Testis (tissue), 3 donors: ENCODE results near the gene TTLL7. TPM values are rescaled to one million over a fixed set of nuclear protein-coding genes. Genes with fewer than 3 reads are reported as not detected.

Experiments
- DNase-seq: peaks from one replicate; pipeline ENCODE4 v3.0.0-alpha.2; 2019
- H3K27ac ChIP-seq, 2 donors: fragments of 200-600 bp; sonication (generic); one replicate each; pipeline ENCODE4 v1.5.1; 2019
- H3K27me3 ChIP-seq: fragments of 200-600 bp; sonication (generic); one replicate; pipeline ENCODE4 v1.5.1; 2019
- H3K36me3 ChIP-seq: fragments of 200-600 bp; sonication (generic); one replicate; pipeline ENCODE4 v1.5.1; 2017; ENCODE audit warnings: low read depth; ENCODE audit errors: missing control alignments
- H3K4me1 ChIP-seq: fragments of 200-600 bp; sonication (generic); one replicate; pipeline ENCODE4 v1.5.1; 2019
- H3K4me3 ChIP-seq, 2 donors: fragments of 200-600 bp; sonication (generic); one replicate each; pipeline ENCODE4 v1.5.1; 2017 to 2019
- H3K9me3 ChIP-seq: fragments of 200-600 bp; sonication (generic); one replicate; pipeline ENCODE4 v1.5.1; 2017
- CTCF ChIP-seq, 3 experiments: fragments of 450-650 bp in 2 of 3; fragments of 200-600 bp in 1 of 3; sonication (generic) in 1 of 3; IDR thresholded peaks; one replicate each; pipeline ENCODE4 v1.5.1; 2016 to 2019; ENCODE audit warnings: antibody characterized with exemption in 3 of 3, mild to moderate bottlenecking in 2 of 3, moderate library complexity in 1 of 3
- POLR2A ChIP-seq: fragments of 450-650 bp; IDR thresholded peaks from one replicate; pipeline ENCODE4 v1.6.1; 2017; ENCODE audit warnings: antibody characterized with exemption, mild to moderate bottlenecking, moderate library complexity
- WGBS, 2 donors: methylation state at CpG; one replicate each; pipeline ENCODE4 v1.1.5; 2018; 5-methylcytosine and 5-hydroxymethylcytosine counted together
- intact Hi-C: fragments of 100-400 bp; cut with DNase I; formaldehyde crosslinking; loops from one replicate; pipeline ENCODE4 v1.15.1; 2023; ENCODE audit warnings: low total_unique reads
- polyA plus RNA-seq: library from polyadenylated mRNA; stranded (reverse); fragments of 350-450 nt; fragmentation: Illumina TruSeq; extraction: RNeasy Lipid Tissue Mini Kit (QIAGEN cat#74804); gene quantifications from one replicate; pipeline ENCODE4 v1.2.3, GENCODE V29; 2014; ENCODE audit warnings: low read depth, low replicate concordance; ENCODE audit not compliant: insufficient read depth
- total RNA-seq, 2 donors: library from RNA; depleted of rRNA; stranded (reverse); fragments of >200 nt; gene quantifications; one replicate each; pipeline ENCODE4 v1.2.3, GENCODE V29; 2016

Gene TTLL7
- total and polyA plus RNA-seq, 3 donors from 2014 or later, result 22.4 to 35.2 (median 28.6) TPM

DNA sequence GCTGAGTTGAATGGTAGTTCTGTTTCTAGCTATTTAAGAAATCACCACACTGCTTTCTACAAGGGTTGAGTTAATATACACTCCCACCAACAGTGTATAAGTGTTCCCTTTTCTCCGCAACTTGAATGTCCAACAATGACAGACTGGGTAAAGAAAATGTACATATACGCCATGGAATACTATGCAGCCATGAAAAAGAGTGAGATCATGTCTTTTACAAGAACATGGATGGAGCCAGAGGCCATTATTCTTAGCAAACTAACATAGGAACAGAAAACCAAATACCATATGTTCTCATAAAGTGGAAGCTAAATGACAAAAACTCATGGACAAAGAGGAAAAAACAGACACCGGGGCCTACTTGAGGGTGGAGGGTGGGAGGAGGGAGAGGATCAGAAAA is 14.8 kb upstream of the TTLL7 start:
- WGBS, 2 donors, result 78 to 98% methylated on average over 3 of the region's 3 CpGs
- intact Hi-C loops, result no loop called here
- H3K4me1 ChIP-seq, result no peaks in the 10 kb centered on the region
- no peaks in the 10 kb centered on the region for H3K27me3 ChIP-seq
- no peak for TF ChIP-seq POLR2A
- no peak for TF ChIP-seq CTCF (IDR thresholded peaks at IDR 0.05)
- H3K4me3 ChIP-seq, result no peak overlapping the region
- H3K9me3 ChIP-seq, result no peaks in the 10 kb centered on the region
- DNase-seq, result no peak
- no peaks in the 10 kb centered on the region for H3K36me3 ChIP-seq
- H3K27ac ChIP-seq, result no peak overlapping the region

GRCh38 chr1:84012018-84012417 is 13.1 kb upstream of the TTLL7 start:
- H3K36me3 ChIP-seq, result no peaks in the 10 kb centered on the region
- intact Hi-C loops, result no loop called here
- H3K4me3 ChIP-seq, result no peak overlapping the region
- DNase-seq, result no peak
- no peaks in the 10 kb centered on the region for H3K9me3 ChIP-seq
- WGBS, 2 donors, result 91 to 96% methylated on average over 3 of the region's 3 CpGs
- no peaks in the 10 kb centered on the region for H3K4me1 ChIP-seq
- no peak for TF ChIP-seq POLR2A
- TF ChIP-seq CTCF (IDR thresholded peaks at IDR 0.05), result no peak
- no peaks in the 10 kb centered on the region for H3K27me3 ChIP-seq
- H3K27ac ChIP-seq, result no peak overlapping the region

- no peak overlapping the region for H3K4me3 ChIP-seq
- no peak overlapping the region for H3K27ac ChIP-seq
- intact Hi-C loops, result no loop called here
- H3K9me3 ChIP-seq, result no peaks in the 10 kb centered on the region
- H3K27me3 ChIP-seq, result no peaks in the 10 kb centered on the region
- WGBS, 2 donors, result 64 to 79% methylated on average over 1 of the region's 1 CpG
- H3K36me3 ChIP-seq, result no peaks in the 10 kb centered on the region
- no peak for DNase-seq
- no peaks in the 10 kb centered on the region for H3K4me1 ChIP-seq
- no peak for TF ChIP-seq POLR2A
- no peak for TF ChIP-seq CTCF (IDR thresholded peaks at IDR 0.05)
These were observed 11.2 kb upstream of the TTLL7 start for GRCh38 chr1:84010136-84010535.

DNA sequence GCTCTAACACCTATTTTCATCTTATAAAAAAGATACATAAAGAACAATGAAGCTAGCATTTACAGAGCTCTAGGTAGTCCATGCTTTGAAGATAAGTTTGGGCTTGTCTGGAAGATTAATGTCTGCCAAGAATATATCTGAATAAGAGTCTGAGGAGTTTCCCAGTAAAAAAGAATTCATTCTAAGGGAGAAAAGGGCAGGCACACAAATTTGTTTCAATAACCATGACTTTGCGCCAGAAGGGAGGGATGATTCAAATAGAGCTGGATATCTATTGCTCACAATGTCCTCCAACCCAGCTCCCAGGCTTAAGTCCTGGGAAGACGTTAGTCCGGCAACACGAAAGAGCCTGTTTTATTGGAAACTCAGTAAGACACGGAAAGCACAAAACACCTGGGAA is 9.7 kb upstream of the TTLL7 start:
- no peak for DNase-seq
- no peaks in the 10 kb centered on the region for H3K27me3 ChIP-seq
- H3K9me3 ChIP-seq, result no peaks in the 10 kb centered on the region
- no peaks in the 10 kb centered on the region for H3K36me3 ChIP-seq
- no peak for TF ChIP-seq CTCF (IDR thresholded peaks at IDR 0.05)
- TF ChIP-seq POLR2A, result no peak
- H3K4me3 ChIP-seq, result no peak overlapping the region
- H3K4me1 ChIP-seq, result no peaks in the 10 kb centered on the region
- 53 to 87% methylated on average over 5 of the region's 5 CpGs for WGBS, 2 donors
- no peak overlapping the region for H3K27ac ChIP-seq
- intact Hi-C loops, result no loop called here

DNA sequence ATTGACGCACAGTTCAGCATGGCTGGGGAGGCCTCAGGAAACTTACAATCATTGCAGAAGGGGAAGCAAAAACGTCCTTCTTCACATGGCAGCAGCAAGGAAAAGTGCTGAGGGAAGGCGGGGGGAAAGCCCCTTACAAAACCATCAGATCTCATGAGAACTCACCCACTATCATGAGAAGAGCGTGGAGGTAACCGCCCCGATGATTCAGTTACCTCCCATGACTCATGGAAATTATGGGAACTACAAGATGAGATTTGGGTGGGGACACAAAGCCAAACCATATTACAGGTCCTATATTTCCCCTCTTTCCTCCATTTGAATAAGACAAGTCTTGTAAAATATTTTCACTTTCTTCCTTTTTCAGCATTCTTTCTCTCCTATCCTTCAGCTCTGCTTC is 7.7 kb upstream of the TTLL7 start:
- Histone ChIP-seq H3K4me1 (no peaks in the 10 kb centered on the region), H3K36me3 (no peaks in the 10 kb centered on the region), H3K27me3 (no peaks in the 10 kb centered on the region), H3K4me3 (no peak overlapping the region), H3K27ac (no peak overlapping the region), H3K9me3 (no peaks in the 10 kb centered on the region)
- intact Hi-C loops, result no loop called here
- TF ChIP-seq CTCF (IDR thresholded peaks at IDR 0.05) (no peak), POLR2A (no peak)
- DNase-seq, result no peak
- WGBS, 2 donors, result 91 to 92% methylated on average over 6 of the region's 6 CpGs
